OCI-LY3 (cell line): ENCODE results near the gene FAM234A.

Source experiments
- H2AFZ ChIP-seq: fragments of 200-600, 300-600 bp; shearing (Covaris generic); 2 replicates; pipeline ENCODE4 v1.6.0; 2014; ENCODE audit warnings: antibody characterized with exemption, low read depth, low read length
- H3K27ac ChIP-seq: fragments of 200-600, 300-600 bp; sonication (generic); 2 replicates; pipeline ENCODE4 v1.5.1; 2014; ENCODE audit warnings: mild to moderate bottlenecking, low read length, moderate library complexity, mixed read lengths
- H3K27me3 ChIP-seq: fragments of 200-600, 300-600 bp; sonication (generic); 2 replicates; pipeline ENCODE4 v1.6.1; 2014; ENCODE audit warnings: low read depth, low read length, mixed read lengths
- H3K36me3 ChIP-seq: fragments of 200-600, 300-600 bp; sonication (generic); replicated peaks from 2 replicates; pipeline ENCODE3; 2014; ENCODE audit warnings: low read depth, low read length, mixed read lengths
- H3K4me1 ChIP-seq: fragments of 300-600, 200-600 bp; sonication (generic); 2 replicates; pipeline ENCODE4 v1.6.1; 2014; ENCODE audit warnings: low read length, mixed read lengths
- H3K4me2 ChIP-seq: fragments of 200-600, 300-600 bp; sonication (generic); 2 replicates; pipeline ENCODE4 v1.6.1; 2014; ENCODE audit warnings: low read length, mixed read lengths
- H3K4me3 ChIP-seq: fragments of 300-600, 200-600 bp; sonication (generic); 2 replicates; pipeline ENCODE4 v1.5.1; 2014; ENCODE audit warnings: antibody characterized with exemption, mild to moderate bottlenecking, low read length, moderate library complexity
- H3K79me2 ChIP-seq: fragments of 300-600, 200-600 bp; shearing (Covaris generic); 2 replicates; pipeline ENCODE4 v1.6.1; 2014; ENCODE audit warnings: mild to moderate bottlenecking, low read length, mixed read lengths
- H3K9ac ChIP-seq: fragments of 300-600, 200-600 bp; shearing (Covaris generic); 2 replicates; pipeline ENCODE4 v1.6.0; 2014; ENCODE audit warnings: mild to moderate bottlenecking, low read length, moderate library complexity
- H3K9me3 ChIP-seq: fragments of 200-600, 300-600 bp; shearing (Covaris generic); 2 replicates; pipeline ENCODE4 v1.6.1; 2014; ENCODE audit warnings: low read length, mixed read lengths; ENCODE audit not compliant: insufficient read depth
- H4K20me1 ChIP-seq: fragments of 200-600, 300-600 bp; sonication (generic); 2 replicates; pipeline ENCODE4 v1.6.1; 2016; ENCODE audit warnings: low read length, mixed read lengths; ENCODE audit not compliant: insufficient read depth
- EZH2phosphoT487 ChIP-seq: fragments of 200-600 bp; shearing (Covaris generic); IDR thresholded peaks from 2 replicates; pipeline ENCODE4 v1.6.1; 2018; ENCODE audit warnings: antibody characterized with exemption, mixed run types, low read depth
- TF ChIP-seq, protein P1 (sequence below): fragments of 200-600, 300-600 bp; sonication (generic); IDR thresholded peaks from 2 replicates; pipeline ENCODE4 v1.5.1; 2014; ENCODE audit warnings: antibody characterized with exemption, low read length, low read depth

FAM234A gene

DNA sequence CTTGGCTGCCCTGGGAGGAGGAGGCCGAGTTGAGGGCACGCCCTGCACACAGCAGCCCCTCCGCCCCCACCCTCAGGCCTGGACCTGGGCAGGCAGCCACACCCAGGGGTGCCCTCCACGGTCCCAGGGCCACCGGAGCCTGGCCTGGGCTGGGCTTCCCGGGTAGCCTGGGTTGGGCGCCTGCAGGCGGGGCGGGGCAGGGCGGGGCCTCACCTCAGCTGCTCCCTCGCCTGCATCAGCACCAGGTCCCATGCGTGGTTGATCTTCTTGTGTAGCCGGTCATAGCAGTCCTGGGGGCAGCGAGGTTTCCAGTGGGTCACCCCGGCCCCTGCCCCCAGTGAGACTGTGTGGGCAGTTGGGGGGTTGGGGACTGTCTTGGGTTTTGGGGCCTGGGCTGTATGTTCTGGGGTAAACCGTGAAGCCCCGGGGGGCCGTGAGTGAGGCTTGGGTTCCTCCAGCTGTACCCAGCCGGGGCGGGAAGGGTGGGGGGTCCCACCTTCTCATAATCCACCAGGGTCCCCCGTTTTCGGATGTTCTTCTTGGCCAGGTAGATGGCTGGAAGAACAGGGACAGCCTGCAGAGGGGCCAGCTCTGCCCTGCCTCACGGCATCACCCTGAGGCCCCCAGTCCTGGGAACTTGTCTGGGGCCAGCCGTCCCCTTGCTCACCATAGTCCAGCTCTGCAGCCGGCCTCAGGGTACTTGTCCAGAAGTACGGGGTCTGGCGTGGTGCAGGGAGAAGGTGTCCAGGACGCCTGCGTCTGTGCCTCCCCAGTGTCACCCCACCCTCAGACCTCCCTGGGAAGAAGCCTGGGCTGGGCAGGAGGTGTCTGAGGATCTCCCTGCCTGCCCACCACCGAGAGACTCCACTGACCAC, 39.2 kb downstream of the FAM234A start:
- no peaks in the 10 kb centered on the region for H4K20me1 ChIP-seq
- H3K4me1 ChIP-seq = peaks cover 4% of the 10 kb centered on the region; the same call in 1 of the 2 replicates
- no peak overlapping the region for H3K27ac ChIP-seq
- H3K36me3 ChIP-seq = no peaks in the 10 kb centered on the region
- H2AFZ ChIP-seq = peak overlapping the region; percentile 93
- H3K27me3 ChIP-seq = no peaks in the 10 kb centered on the region
- peak overlapping the region; percentile 91 for H3K4me3 ChIP-seq
- H3K4me2 ChIP-seq = peak overlapping the region; percentile 90
- peak overlapping the region; percentile 69; the same call in 1 of the 2 replicates for H3K9ac ChIP-seq
- no peak for TF ChIP-seq EZH2phosphoT487
- TF ChIP-seq, protein P1, sequence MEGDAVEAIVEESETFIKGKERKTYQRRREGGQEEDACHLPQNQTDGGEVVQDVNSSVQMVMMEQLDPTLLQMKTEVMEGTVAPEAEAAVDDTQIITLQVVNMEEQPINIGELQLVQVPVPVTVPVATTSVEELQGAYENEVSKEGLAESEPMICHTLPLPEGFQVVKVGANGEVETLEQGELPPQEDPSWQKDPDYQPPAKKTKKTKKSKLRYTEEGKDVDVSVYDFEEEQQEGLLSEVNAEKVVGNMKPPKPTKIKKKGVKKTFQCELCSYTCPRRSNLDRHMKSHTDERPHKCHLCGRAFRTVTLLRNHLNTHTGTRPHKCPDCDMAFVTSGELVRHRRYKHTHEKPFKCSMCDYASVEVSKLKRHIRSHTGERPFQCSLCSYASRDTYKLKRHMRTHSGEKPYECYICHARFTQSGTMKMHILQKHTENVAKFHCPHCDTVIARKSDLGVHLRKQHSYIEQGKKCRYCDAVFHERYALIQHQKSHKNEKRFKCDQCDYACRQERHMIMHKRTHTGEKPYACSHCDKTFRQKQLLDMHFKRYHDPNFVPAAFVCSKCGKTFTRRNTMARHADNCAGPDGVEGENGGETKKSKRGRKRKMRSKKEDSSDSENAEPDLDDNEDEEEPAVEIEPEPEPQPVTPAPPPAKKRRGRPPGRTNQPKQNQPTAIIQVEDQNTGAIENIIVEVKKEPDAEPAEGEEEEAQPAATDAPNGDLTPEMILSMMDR = no peak
- H3K9me3 ChIP-seq = no peaks in the 10 kb centered on the region
- no peaks in the 10 kb centered on the region for H3K79me2 ChIP-seq

DNA sequence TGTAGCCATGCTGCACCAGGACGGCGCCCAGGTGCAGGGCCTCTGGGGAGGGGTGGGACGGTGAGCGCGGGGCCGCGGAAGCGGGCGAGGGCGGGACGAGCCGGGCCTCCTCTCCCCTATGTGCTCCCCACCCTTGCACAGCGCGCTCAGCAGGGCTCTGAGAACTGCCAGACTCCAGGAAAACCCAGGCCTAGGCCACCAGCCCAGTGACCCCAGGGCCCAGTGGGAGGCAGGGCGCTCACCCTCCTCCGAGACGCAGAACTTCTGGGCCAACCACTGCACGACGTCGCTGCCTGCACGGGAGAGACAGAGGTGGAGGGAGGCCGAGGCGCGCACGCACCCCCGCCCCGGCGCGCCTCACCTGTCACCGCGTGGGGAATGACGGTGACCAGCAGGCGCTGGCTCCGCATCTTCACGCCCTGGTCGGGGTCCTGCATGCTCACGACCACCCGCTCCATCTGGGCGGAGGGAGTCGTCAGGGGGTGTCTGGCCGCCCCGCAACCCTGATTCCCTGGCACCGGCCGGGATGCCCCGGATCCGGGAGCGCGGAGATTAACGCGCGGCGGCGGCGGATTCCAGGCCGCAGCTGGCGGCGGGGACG, 40.5 kb downstream of the FAM234A start:
- H2AFZ ChIP-seq = no peak overlapping the region
- H3K9ac ChIP-seq = no peak overlapping the region
- no peaks in the 10 kb centered on the region for H3K9me3 ChIP-seq
- no peaks in the 10 kb centered on the region for H3K36me3 ChIP-seq
- no peak for TF ChIP-seq EZH2phosphoT487
- TF ChIP-seq, protein P1 = no peak
- no peaks in the 10 kb centered on the region for H4K20me1 ChIP-seq
- no peaks in the 10 kb centered on the region for H3K79me2 ChIP-seq
- peaks cover 10% of the 10 kb centered on the region; the same call in 1 of the 2 replicates for H3K4me1 ChIP-seq
- no peaks in the 10 kb centered on the region for H3K27me3 ChIP-seq
- no peak overlapping the region for H3K27ac ChIP-seq
- H3K4me3 ChIP-seq = no peak overlapping the region
- H3K4me2 ChIP-seq = no peak overlapping the region

DNA sequence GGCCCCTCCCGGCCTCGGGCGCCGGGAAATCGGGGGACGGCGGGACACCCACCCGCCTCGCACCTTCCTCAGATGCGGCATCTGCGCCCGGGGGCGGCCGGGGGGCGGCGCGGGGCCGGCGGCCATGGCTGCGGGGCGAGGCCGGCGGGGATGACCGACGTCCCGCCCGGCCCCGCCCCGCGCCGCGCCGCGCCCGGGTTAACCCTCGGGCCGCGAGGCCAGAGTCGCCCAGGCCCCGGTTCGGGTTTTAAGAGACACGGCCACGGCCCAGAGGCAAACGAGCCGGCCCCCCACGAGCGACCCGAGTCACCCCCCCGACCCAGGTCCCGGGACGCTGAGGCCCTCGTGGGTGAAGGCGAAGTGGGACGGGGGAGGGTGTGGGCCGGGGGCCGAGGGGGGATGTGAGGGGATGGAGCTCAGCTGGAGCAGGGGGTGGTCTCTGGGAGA, 41.2 kb downstream of the FAM234A start, which contains the start of gene RGS11:
RGS11 (minus strand) TSS at position 159 of the 447 bp plus-strand sequence; CDS start at position 126, 33 bp downstream.
- no peaks in the 10 kb centered on the region for H3K27me3 ChIP-seq
- no peak within 1 kb of the TSS for H3K4me3 ChIP-seq
- H3K36me3 ChIP-seq = no peaks in the 10 kb centered on the region
- H3K4me2 ChIP-seq = no peak within 1 kb of the TSS
- H3K79me2 ChIP-seq = no peaks in the 10 kb centered on the region
- no peak for TF ChIP-seq EZH2phosphoT487
- TF ChIP-seq, protein P1 = no peak
- no peak within 1 kb of the TSS for H3K9ac ChIP-seq
- no peak within 1 kb of the TSS for H2AFZ ChIP-seq
- no peaks in the 10 kb centered on the region for H3K9me3 ChIP-seq
- H3K27ac ChIP-seq = no peak within 1 kb of the TSS
- peaks cover 10% of the 10 kb centered on the region; the same call in 1 of the 2 replicates for H3K4me1 ChIP-seq
- H4K20me1 ChIP-seq = no peaks in the 10 kb centered on the region

DNA sequence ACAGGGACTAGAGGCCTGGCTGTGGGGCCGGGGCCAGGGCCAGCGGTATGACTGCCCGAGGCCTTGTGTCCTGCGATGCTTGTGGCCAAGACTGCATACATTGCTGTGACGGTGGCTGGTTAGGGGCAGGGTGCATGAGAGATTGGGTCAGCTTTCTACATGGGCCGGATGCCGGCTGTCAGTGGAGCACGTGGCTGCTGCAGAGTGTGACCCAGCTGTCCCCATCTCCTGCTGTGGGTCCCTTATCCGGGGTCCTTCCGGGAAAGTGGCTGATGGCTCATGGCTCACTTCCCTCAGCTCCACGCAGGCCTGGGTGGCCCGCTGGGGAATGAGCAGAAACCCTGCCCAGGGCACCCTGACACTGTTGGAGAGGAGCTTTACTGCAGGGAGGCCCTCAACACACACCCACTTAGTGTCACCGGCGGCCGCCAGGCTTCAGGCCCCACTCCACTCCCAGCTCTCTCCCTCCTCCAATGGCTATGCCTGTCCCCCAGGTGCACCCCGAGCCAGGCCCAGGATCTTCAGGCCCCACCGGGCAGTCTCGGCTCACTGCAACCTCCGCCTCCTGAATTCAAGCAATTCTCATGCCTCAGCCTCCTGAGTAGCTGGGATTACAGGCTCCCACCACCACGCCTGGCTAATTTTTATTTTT, 41.9 kb downstream of the FAM234A start:
- Histone ChIP-seq H3K27me3 (no peaks in the 10 kb centered on the region), H3K4me3 (no peak overlapping the region), H4K20me1 (no peaks in the 10 kb centered on the region), H3K4me2 (no peak overlapping the region), H3K79me2 (no peaks in the 10 kb centered on the region), H3K9me3 (no peaks in the 10 kb centered on the region), H2AFZ (no peak overlapping the region), H3K27ac (no peak overlapping the region), H3K9ac (no peak overlapping the region), H3K4me1 (peaks cover 10% of the 10 kb centered on the region; the same call in 1 of the 2 replicates), H3K36me3 (no peaks in the 10 kb centered on the region)
- no peak for TF ChIP-seq EZH2phosphoT487
- TF ChIP-seq, protein P1 = no peak
